ENCODE measurements around the gene TXNRD2.
"Not testable (repeated sequence)": the region's sequence is repeated elsewhere in the genome, so short reads cannot be mapped to it uniquely, and the experiment has no call there.

The TXNRD2 gene

DNA sequence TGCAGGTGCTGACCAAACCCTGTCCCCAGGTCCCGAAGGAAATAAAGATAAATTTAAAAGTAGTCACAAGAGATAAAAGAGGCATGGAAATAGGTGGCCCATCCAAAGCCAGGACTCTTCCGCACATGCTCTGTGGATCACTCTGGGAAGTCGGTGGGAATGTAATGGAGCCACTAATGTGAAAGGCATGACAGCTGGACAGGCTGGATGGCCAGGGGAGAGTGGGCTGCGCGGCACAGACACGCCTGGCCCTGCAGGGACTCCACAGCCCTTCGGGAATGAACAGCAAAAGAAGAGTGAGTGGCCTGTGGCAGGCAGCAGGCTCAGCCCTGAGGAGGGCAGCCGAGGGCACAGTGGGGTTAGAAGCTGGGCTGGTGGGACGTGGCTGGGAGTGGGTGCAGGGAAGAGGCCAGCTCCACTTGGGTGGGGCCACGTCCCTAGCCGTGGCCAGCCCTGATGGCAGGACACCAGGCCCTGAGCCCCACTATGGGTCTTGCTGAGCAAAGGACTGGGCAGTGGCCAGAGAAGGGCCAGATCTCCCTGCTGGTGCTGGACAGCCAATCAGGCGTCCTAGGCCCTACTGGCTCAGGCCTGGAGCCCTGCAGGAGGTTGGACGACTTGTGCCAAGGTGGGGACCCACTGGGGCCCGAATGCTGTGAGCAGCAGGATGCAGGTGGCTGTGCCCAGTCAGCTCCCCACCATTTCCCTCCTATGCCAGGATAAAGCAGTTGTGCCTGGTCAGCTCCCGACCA is 55.6 kb downstream of the TXNRD2 start:
- no peak for DNase-seq

DNA sequence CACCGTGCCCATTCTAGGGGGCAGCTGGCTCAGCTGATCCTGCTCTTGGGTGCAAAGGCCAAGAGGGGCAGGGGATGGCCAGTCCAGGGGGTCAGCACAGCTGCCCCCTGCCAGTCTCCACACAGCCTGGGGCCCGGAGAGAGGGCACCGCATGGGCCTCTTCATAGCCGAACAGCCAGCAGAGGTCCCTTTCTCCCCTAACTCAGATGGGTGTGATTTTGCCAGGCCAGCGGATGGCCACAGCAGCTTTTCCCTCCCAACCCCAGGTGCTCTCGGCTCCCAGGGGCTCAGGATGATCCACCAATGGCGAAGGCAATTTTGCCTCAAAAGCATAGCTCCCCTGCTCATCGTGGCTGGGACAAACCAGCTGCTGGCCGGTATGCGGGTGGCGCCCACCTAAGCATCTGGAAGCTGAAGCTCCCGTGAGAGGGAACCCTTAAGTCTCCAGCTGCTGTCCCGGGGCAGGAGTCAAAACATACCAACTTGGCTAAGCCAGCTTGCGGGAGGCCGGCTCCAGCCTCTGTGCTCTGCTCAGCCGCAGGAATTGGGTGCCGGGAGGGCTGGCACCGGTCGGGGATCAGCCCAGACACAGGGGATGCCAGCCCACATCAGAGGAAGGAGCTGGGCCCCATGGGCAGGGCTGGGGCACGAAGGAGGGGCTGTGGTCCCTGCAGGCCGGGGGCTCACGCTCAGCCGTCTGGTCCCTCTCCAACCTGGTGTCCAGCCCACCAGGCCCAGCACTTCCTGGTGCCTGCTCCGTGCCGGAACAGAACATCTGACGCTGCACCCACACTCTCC is 56.5 kb downstream of the TXNRD2 start:
- DNase-seq = no peak

DNA sequence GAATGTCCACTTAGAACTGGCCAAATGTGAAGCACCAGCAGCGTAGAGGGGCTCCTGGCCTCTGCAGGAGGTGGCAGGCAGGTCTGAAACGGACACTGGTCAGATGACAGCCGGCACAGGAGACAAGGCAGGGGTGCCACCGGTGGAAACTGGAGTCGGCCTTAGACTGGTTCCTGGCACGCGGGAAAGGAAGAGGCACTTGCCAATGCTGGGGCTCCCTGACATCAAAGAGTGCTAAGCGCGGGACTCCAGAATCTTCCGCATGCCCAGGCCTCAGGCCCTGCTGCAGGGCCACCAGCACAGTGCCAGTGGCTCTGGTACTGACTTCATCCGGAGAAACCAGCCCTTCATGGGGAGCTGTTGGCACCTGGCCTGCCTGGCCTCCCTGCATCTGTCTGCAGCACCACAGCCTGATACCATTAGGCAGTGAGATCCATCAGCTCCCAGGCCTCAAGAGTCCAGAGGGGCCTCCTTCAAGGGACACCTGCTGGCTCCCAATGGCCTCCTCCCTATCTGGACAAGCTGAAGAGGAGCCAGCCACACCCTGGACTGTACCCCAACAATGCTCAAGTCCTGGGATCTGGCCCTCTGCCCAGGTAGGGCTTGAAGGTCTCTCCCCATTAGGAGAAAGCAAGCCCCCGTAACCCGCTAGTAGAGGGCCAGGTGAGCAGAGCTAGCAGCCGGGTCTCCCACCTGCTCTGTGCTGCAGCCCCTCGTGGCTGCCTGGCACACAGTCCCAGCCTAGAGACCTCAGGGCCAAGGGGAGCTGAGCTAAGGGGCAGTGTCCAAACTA is 57.3 kb downstream of the TXNRD2 start:
- DNase-seq = no peak

DNA sequence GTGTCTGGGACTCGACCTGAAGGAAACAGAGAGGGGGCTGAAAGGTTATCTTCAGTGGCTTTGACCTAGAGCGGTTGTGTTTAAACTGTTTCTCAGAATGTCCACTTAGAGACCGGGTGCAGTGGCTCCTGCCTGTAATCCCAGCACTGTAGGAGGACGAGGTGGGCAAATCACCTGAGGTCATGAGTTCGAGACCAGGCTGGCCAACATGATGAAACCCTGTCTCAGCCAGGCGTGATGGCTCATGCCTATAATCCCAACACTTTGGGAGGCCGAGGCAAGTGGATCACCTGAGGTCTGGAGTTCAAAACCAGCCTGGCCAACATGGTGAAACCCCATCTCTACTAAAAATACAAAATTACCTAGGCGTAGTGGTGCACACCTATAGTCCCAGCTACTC is 58.2 kb downstream of the TXNRD2 start:
- not testable (repeated sequence) for DNase-seq

DNA sequence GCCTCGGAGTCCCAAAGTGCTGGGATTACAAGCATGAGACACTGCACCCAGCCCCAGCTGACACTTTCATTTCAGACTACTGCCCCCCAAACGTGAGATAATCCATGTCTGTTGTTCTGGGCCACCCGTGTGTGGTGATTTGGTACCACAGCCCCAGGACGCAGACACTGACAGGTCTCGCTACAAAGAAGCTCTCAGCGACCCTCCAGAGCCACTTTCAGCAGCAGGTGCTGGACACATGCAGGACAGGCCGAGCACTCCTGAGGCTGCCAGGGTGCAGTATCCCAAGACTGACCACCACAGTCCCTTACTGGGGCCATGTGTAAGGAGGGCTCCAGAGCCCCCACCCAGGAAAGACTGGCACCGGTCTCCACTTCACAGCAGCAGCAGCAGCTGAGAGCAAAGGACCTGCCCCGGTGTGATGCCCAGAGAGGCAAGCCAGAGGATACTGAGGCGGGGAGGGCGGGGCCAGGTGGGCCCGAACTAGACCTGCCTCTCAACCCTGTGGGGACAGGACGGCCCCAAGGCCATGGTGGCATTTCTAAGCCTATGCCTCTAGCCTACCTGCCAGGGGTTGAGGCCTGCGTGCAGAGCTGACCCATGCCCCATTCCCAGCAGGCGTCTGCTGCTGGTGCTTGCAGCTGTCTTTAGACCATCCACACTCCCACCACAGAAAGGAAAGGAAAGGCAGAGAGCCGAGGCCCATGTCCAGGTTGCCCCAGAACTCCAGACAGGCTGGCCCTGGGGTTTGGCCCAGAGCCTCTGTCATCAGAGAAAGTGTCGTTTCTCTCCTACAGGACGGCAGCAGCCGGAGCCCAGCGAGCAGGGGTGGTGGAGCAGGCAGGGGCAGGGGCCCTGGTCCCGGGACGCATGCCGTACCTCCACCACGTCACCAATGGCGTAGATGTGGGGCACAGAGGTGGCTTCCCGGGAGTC is 58.9 kb downstream of the TXNRD2 start:
- no peak for DNase-seq

DNA sequence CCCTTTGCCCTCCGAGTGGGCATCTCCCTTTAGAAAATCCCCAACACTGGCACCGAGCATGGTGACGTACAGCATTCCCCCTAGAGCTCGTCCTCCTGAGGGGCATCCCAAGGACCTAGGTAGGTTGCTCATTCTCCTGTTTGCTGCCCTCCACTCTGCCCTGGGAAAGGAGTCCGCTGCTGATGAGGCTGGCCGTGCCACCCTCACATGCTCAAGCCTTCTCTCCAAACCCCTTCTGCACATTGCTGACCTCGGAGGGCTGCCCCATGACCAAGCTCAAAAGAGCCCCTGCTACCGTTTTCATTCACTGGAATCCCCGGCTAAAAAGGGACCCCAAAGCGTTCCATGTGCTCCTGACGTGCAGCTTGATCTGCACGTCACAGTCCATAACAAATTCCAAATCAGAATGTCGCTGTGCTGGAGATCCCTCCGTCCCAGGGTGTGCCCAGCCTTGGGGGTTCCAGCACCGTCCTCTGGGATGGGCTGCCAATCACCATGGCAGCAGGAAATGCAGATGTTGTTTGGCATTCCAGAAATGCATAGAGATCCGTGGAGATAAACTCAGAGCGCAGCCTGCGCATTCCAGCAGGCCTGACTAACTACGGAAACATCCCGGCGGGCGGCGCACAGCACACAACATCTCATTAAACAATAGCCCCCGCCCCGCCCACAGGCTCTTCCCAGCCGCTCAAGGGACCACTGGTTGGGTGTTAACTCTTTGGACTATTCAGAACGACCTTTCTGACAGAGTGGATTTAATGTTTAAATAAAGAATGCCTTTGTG is 60.6 kb downstream of the TXNRD2 start:
- DNase-seq = peak; percentile 61

DNA sequence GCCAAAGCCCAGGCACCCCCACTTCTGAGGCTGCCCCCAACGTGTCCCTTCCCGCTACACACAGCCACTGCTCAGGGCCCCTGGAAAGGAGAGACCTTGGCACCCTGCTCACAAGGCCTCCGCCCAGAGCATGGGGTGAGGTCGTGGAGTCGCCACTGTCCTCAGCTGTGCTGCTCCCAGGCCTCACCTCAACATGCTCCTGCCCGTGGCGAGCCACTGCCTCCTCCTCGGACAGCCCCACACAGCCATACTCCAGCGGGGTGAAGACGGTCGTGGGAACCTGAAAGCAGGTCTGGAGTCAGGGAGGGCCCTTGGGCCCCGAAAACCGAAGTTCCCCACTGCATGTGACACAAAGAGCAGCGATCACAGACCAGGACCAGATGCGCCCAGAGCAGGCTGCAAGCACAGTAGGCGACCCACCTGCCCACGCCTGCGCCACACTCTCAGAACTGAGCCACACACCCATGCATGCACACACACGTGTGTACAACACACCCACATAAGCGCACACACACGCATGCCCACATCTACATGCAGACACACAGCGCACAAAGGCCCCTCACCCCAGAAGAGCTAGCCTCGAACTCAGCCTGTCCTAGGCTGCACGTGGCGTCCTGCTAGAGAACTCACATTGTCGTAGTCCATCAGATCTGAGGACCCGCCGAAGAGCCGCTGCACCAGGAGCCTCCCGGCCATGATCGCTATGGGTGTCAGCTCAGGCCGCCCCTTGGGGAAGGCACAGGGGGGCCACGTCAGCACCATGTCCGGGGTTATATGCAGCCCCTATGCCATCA is 61.4 kb downstream of the TXNRD2 start:
- no peak for DNase-seq

DNA sequence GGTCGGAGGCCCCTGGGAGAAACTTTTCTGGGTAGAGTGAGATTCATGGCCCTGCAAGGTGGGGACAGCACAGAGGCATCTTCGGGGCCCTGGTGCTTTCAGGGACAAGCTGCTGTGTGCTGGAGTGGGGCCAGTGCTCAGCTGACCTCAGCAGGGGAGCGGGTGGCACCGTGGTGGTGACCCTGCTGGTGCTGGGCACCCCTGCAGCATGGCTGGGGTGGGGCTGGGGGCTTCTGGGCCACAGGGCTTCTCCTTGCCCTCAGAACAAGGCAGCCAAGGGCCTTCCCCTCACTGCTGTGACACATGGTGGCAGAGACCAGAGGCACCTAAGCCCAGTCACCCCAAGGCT is 62.0 kb downstream of the TXNRD2 start:
- no peak for DNase-seq

DNA sequence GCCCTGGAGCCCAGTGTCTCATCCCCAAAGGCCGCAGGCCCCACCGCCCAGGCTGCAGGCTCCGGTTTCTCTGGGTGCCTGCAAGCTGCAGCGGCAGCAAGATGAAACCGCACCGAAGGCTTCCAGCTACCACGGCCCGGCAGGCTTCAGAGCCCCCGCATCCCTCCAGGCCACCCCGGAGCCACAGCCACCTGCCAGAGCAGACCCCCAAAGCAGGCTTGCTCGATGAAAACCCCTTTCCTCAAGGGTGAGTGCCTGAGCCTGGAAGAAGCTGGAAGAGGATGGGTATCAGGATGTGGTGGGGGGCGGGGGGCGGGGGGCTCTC is 62.4 kb downstream of the TXNRD2 start:
- DNase-seq = no peak

DNA sequence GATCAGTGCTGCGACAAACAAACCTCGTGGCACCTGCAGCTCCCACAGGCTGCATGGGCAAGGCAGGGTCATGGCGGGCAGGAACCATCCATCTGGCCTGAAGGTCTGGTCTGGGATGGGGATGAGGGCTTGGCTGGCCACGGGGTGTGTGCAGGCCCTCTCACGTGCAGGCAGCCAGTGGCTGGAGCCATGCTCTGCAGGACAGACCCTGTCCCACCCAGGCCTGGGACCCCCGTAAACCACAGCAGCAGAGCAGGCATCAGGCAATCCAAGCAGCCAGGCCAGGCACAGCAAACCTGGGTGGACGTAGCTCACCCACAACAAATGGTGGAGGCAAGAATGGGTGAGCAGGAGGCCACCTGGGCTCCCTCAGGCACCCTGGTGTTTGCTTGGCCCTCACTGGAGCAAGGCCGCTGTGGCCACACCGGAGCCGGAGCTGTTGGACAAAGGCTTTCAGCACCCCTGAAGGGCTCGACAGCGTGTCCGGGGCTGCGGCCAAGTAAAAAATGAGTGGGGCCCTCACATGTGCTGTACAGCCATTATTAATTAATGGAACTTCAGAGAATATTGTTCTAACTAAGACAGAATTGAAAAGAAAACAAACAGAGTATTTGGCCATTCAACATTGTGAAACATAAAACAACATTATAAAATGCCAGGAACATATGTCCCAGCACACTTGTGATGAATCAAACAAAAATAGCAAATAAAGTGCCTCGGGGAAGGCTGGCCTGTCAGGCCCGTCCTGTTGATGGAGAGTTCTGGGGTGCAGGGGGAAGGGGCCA is 63.0 kb downstream of the TXNRD2 start:
- no peak for DNase-seq

DNA sequence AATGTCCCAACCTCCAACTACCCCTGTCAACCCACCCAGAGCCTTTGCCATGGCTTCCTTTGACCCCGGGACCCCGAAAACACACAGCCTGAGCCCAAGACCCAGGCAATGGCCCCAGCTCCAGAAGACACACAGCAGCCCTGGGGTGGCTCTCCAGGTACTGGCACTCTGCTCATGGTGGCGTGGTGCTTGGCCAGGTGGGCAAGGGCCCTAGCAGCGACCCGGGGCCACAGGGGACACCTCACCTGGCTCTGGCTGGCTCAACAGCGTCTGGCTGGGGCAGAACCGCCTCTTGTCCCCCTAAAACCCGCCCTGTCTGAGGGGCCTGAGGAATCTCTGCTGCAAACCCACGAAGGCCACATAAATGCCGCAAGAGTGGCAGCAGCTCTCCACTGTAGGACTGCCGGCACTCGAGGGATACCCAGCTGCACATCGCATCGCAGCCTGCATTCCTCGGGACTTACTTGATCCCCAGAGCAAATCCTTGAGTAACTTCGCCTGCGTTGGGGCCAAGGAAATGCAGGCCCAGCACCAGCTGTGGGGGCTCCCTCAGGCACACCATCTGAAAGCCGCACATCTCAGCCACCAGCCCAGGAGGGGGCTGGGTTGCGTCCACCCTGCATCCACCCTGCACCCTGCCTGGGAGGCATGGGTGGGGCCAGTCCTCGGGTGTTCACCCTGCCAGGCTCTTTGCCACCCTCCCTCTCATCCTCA is 63.8 kb downstream of the TXNRD2 start:
- no peak for DNase-seq

DNA sequence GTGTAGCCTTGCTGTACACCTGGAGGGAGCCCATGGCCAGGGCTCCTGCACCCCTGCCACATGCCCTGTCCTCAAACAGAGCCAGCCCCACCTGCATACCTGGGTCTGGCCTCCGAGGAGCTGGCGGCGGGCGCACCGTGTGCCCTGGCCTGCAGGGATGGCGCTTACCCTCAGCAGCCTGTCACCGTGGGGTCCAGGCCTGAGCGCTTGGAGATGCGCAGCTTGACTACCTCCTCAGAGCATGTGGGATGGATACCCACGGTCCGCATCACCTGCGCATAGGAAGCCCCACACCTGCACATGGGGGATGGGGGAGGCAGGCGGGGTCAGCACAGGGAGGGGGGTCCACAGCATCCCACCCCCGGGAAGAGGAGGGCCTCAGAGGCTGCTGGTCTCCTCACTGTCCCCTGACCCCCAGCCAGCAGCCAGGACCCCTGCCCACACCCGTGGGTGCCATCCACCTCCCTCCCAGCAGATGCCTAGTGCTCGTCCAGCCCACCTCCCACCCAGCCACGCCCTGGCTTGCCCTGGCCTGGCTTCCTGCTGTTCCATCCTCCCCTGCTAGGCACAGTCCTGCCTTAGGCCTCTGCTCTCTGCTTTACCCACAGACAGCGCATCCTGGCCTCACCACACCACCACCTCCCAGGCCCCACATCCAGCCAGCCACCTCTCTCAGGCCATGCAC is 64.5 kb downstream of the TXNRD2 start:
- DNase-seq = no peak

DNA sequence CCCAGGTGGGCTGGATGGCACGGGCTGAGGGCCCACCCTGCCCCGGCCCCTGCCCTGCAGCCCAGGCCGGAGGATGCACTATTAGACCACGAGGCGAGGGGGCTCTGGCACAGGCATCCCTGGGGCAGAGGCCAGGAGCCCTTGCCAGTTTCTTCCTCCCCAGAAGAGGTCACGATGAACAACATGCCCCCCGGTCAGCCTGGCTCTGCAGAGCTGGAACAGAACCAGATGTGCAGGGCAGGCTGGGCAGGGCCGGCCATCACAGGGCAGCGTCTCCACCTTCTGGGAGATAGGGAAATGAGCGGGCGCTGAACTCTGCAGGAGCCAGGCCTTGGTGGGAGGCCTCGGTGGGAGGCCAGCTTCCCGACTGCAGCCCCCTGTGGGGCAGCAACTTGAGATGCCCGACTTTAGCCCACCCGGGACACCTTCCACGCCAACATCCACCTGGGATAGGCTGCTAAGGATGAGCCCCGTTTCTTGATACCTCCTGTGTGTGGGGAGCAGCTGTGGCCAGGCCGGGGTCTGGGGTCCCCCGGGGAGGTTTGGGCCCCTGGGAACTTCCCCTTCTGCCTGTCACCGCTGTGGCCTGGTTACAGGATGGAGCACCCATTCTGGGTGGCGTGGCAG is 65.2 kb downstream of the TXNRD2 start:
- DNase-seq = no peak

DNA sequence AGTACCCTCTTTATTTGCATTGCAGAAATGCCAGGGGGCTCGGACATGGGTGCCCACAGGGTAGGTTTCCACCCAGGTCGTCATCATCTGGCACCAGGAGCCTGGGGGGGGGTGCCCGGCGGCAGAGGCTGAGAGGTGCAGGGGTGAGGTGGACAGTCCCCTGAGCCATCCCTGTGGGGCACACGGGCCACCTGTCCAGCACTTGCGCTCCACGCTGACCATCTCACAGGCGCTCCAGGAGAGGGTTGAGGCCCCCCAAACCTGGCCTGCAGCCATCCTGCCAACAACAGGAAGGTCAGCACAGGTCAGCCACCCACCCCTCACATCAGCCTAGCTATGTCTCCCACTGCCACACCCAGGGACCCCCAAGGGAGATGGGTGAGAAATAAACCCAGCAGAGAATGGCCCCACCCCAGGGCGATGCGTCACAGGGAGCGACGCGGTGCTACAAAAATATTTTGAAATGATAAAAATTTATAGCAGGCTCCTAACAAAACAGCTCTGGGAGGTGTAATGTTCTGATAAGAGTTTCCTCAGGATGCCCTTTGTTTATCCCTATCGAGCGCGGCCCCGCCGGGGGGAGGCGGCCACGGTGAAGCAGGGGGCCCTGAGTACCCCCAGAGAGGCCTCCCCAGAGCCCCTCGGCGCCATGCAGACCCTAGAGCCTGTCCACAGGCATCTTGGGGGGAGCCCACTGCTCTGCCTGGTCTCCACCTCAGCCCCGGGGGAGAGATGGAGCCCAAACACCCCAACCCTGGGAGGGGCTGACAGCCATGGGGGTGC is 65.9 kb downstream of the TXNRD2 start:
- no peak for DNase-seq

DNA sequence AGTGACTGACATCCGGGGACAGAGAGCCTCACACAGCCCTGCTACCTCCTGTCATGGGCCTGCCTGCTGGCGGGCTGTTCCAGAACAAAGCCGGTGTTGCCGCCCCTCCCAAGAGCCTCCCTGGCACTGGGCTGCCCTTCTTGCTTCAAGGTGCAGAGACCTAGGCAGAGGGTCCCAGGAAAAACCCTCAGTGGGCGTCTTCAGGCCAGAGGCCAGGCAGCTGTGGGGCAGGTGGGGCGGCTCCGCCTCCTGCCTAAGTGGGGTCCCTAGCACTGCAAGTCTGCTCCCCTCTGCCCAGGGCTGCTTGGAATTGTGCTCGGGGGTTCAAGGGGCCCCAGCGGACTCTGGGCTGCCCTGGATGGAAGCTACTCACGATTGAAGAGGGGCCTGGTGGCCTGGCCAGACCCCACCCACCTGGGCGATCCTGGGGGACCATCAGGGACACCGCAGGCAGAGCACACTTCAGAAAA is 66.5 kb downstream of the TXNRD2 start:
- DNase-seq = no peak

DNA sequence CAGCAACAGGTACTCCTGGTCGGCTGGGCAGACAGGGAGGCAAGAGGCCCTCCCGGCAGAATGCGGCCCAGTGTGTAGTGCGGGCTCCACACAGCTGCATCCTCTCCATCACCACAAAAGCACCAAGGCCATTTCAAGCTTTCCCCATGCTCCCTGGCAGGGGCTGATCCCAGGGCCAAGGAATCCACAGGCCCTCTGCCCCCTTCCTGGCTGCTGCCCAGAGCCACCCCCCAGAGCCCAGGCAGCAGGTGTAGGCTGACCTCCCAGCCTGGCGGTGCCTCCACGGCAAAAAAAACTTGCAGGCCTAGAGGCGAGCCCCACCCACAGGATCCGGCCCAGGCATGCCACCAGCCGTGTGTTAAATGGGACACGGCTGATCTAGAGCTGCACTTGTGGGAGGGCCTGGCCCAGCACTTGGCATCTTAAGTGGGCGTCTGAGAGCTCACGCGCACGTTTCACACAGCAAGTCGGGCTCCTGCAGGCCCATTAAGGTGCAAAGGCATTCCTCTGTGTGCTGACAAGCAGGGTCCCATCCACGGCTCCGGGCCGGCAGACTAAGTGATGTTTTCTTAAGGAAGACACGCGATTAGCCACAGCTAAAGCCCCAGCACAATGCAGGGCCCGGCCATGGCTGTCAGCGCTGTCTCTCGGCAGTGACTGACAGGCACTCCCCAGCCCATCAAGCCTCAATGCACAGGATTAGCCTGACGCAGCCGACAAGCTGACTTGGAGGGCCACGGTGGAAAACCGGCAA is 67.1 kb downstream of the TXNRD2 start:
- DNase-seq = peak; percentile 40

DNA sequence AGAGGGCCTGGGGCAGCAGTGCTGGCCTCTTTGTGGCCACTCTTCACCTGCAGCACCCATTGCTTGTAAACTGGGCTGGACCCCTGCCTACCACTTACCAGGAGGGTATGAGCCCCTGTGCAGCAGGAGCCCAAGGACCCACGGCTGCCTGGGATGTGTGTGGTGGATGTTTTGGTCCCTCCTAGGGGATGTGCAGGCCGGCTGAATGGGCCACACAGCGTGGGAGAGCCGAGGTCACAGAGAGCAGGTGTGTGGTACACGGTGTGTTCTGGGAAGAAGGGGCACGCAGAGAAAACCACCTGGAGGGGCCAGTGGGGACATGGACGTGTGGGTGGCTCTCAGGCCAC is 67.7 kb downstream of the TXNRD2 start:
- no peak for DNase-seq
